ENCODE measurements around the gene PIGT. TPM values are rescaled to one million over a fixed set of nuclear protein-coding genes. Genes with fewer than 3 reads are reported as not detected.

PIGT gene
- 192 and 193 TPM in 2 replicates for total RNA-seq (2022)
- percentile 71 among the genes with signal in this experiment for Bru-seq, nascent RNA
- BruChase-seq, experiment 1, labeled RNA remaining after a 6-hour chase, result percentile 83 among the genes with signal in this experiment
- percentile 80 among the genes with signal in this experiment for BruChase-seq, experiment 2, labeled RNA remaining after a 2-hour chase
- long read RNA-seq, transcript PIGT-202 (12 exons, 2,245 nt), result major isoform, 278 of 367 reads
- long read RNA-seq, transcript PIGT-201 (10 exons, 1,880 nt), result minor isoform, 17 of 367 reads
- long read RNA-seq, transcript PIGT-207 (11 exons, 2,037 nt), result minor isoform, 9 of 367 reads
- long read RNA-seq, partial matches to known transcripts, result 37 of 367 reads
- long read RNA-seq, other reads (novel, unspliced or antisense), result 11 of 367 reads

- Mint-ChIP-seq H3K4me3 (ENCODE audit: low read depth, unreplicated experiment) (peak within 1 kb of the TSS; percentile 92), H3K36me3 (ENCODE audit: insufficient read depth, unreplicated experiment) (peaks cover 29% of the 10 kb centered on the region), H3K9me3 (ENCODE audit: low read depth, unreplicated experiment) (no peaks in the 10 kb centered on the region), H3K4me1 (ENCODE audit: low read depth, unreplicated experiment) (peaks cover 24% of the 10 kb centered on the region), H3K27ac (ENCODE audit: unreplicated experiment) (peak within 1 kb of the TSS; percentile 80), H3K27me3 (ENCODE audit: unreplicated experiment) (no peaks in the 10 kb centered on the region)
- CTCF ChIA-PET, result interaction anchor here (0.9 to 2.1 kb wide), 7 partner anchors 9 to 104 kb away, joined by 3 to 11 read pairs (median 8); partner anchors contain the start of gene SYS1
- intact Hi-C loops (cut with micrococcal nuclease; ENCODE audit: unreplicated experiment), result loop anchor here (2.0 kb wide), 1 partner anchor 53 kb away; the partner anchor contains the start of gene SYS1
- DNase-seq, result peak; percentile 91
- no peak for TF ChIP-seq CTCF (IDR thresholded peaks at IDR 0.05; ENCODE audit: unreplicated experiment)
- BruUV-seq (replicated peaks), result no TSS peak
Measured at GRCh38 chr20:45415822-45416637, at the start of gene PIGT. Gene PIGT (plus strand): TSS chr20:45416141. CDS start chr20:45416157, 16 bp downstream.

- H3K4me1 Mint-ChIP-seq (ENCODE audit: low read depth, unreplicated experiment), result peaks cover 30% of the 10 kb centered on the region
- DNase-seq, result no peak
- H3K4me3 Mint-ChIP-seq (ENCODE audit: low read depth, unreplicated experiment), result no peak overlapping the region
- CTCF ChIA-PET, result interaction anchor here (2.1 kb wide), 1 partner anchor 71 kb away, joined by 8 read pairs; no protein-coding TSS in a partner anchor
- TF ChIP-seq CTCF (IDR thresholded peaks at IDR 0.05; ENCODE audit: unreplicated experiment), result no peak
- H3K9me3 Mint-ChIP-seq (ENCODE audit: low read depth, unreplicated experiment), result no peaks in the 10 kb centered on the region
- H3K36me3 Mint-ChIP-seq (ENCODE audit: insufficient read depth, unreplicated experiment), result peaks cover 48% of the 10 kb centered on the region
- BruUV-seq (replicated peaks), result no TSS peak
- H3K27ac Mint-ChIP-seq (ENCODE audit: unreplicated experiment), result no peak overlapping the region
- intact Hi-C loops (cut with micrococcal nuclease; ENCODE audit: unreplicated experiment), result no loop called here
- H3K27me3 Mint-ChIP-seq (ENCODE audit: unreplicated experiment), result no peaks in the 10 kb centered on the region
Measured at GRCh38 chr20:45366192-45366591, 49.7 kb upstream of the PIGT start.

GRCh38 chr20:45366631-45367030 lies 49.3 kb upstream of the PIGT start:
- H3K27ac Mint-ChIP-seq (ENCODE audit: unreplicated experiment), result no peak overlapping the region
- peaks cover 28% of the 10 kb centered on the region for H3K4me1 Mint-ChIP-seq (ENCODE audit: low read depth, unreplicated experiment)
- CTCF ChIA-PET, result interaction anchor here (2.1 kb wide), 1 partner anchor 70 kb away, joined by 8 read pairs; no protein-coding TSS in a partner anchor
- no peak overlapping the region for H3K4me3 Mint-ChIP-seq (ENCODE audit: low read depth, unreplicated experiment)
- intact Hi-C loops (cut with micrococcal nuclease; ENCODE audit: unreplicated experiment), result no loop called here
- no peaks in the 10 kb centered on the region for H3K9me3 Mint-ChIP-seq (ENCODE audit: low read depth, unreplicated experiment)
- TF ChIP-seq CTCF (IDR thresholded peaks at IDR 0.05; ENCODE audit: unreplicated experiment), result no peak
- DNase-seq, result no peak
- no peaks in the 10 kb centered on the region for H3K27me3 Mint-ChIP-seq (ENCODE audit: unreplicated experiment)
- H3K36me3 Mint-ChIP-seq (ENCODE audit: insufficient read depth, unreplicated experiment), result peaks cover 43% of the 10 kb centered on the region
- no TSS peak for BruUV-seq (replicated peaks)

DNA sequence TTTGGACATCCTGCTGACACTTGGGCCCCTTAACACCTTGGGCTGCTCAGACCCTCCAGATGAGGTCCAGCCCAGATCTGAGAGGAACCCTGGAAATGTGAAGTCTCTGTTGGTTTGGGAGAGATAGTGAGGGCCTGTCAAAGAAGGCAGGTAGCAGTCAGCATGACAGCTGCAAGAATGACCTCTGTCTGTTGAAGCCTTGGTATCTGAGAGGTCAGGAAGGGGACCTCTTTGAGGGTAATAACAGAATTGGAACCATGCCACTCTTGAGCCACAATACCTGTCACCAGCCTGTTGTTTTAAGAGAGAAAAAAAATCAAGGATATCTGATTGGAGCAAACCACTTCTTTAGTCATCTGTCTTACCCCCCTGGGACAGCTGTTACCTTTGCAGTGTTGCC lies 48.8 kb upstream of the PIGT start:
- Mint-ChIP-seq H3K4me1 (ENCODE audit: low read depth, unreplicated experiment) (peaks cover 23% of the 10 kb centered on the region), H3K27me3 (ENCODE audit: unreplicated experiment) (no peaks in the 10 kb centered on the region), H3K36me3 (ENCODE audit: insufficient read depth, unreplicated experiment) (peaks cover 41% of the 10 kb centered on the region), H3K4me3 (ENCODE audit: low read depth, unreplicated experiment) (no peak overlapping the region), H3K27ac (ENCODE audit: unreplicated experiment) (no peak overlapping the region), H3K9me3 (ENCODE audit: low read depth, unreplicated experiment) (no peaks in the 10 kb centered on the region)
- TF ChIP-seq CTCF (IDR thresholded peaks at IDR 0.05; ENCODE audit: unreplicated experiment), result no peak
- CTCF ChIA-PET, result no interaction called here
- intact Hi-C loops (cut with micrococcal nuclease; ENCODE audit: unreplicated experiment), result no loop called here
- no TSS peak for BruUV-seq (replicated peaks)
- no peak for DNase-seq
